HG03460 (cell line): Measurements from ENCODE around the gene TLCD3B.
"Not testable (repeated sequence)": the region's sequence is repeated elsewhere in the genome, so short reads cannot be mapped to it uniquely, and the experiment has no call there.

Experiments
- ATAC-seq: cut with Tn5 transposase; IDR thresholded peaks from one replicate; pipeline ENCODE4 v1.9.1; 2021; ENCODE audit not compliant: unreplicated experiment

The TLCD3B gene

GRCh38 chr16:30027588-30028437 lies 3.3 kb downstream of the TLCD3B start:
- ATAC-seq, result no peak

DNA sequence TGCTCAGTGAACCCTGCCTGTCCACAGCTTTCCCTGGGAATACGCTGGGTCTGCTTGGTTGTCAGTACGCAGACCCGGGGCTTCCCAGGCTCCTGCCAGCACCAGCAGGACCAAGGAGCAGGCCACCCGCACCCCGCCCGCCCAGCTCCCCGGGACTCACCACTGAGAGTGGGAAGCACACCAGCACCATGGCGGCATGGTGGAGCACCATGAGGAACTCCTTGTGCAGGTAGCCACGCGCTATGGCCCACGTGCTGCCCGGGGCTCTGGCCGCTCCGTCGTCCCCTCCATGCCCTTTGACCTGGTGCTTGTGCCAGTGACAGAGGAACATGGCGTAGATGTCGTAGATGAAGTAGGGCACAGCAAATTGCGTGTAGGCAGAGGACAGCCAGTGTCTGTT lies 4.6 kb downstream of the TLCD3B start:
- ATAC-seq, result no peak

DNA sequence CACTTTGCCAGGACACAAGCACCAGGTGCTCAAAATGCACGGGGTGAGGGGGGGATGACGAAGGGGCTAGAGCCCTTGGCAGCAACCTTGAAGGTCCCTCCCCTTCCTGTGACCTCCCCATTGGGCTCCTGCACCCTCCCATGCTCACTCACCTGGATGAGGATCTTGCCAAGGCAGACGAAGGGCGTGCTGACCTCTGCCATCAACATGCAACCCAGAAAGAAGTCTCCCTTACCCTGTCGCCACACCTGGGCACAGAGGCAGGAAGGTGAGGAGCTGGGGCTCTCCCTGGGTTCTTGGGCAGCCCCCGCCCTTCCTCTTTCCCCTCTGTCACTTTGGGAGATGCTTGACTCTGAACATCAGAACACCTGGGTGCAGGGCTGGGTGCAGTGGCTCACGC lies 5.5 kb downstream of the TLCD3B start:
- ATAC-seq, result no peak

DNA sequence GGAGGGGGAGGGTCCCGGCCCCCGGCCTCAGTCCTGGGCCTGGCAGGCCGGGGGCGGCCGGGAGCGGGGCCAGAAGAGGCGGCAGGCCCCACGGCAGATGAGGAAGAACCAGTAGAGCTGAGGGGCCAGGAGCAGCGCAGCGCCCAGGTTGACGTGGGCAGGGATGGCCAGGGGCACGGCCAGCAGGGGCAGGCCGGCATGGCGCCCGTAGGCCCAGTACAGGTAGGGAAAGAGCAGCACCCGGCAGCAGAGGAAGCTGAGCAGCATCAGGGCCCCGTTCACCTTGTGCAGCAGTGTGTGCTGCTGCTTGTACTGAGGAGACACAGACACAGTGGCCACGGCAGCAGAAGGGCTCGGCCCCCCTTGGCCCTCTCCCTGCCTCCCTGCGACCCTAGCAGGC lies 5.9 kb downstream of the TLCD3B start:
- ATAC-seq, result no peak

DNA sequence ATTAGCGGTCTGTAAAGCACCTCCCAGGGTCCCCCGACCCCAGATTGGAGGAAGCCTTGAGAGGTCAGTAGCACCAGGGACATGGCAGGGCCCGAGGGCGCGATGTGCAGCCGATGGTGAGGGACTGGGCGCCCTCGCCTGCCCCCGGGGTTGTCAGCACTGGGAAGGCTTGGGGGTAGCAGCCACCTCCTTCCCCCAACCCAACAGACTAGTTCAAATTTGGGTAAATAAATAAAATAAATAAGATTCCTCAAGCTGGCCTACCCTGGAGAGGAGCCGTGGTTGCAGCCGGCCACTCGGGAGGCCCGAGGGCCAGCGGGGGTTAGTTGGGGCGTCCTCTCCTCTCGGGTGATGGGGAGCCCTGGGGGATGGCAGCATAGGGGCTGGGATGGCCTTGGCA lies 6.6 kb downstream of the TLCD3B start:
- no peak for ATAC-seq

- ATAC-seq, result no peak
These were observed 7.5 kb downstream of the TLCD3B start for GRCh38 chr16:30023586-30023985.

- no peak for ATAC-seq
These were observed 8.2 kb downstream of the TLCD3B start, which contains the start of gene C16orf92 for GRCh38 chr16:30022887-30023286. TSS of gene C16orf92 (plus strand) at chr16:30023198. CDS start at chr16:30023341, 143 bp downstream.

GRCh38 chr16:30018731-30019158 lies 12.3 kb downstream of the TLCD3B start:
- ATAC-seq, result no peak

- ATAC-seq, result not testable (repeated sequence)
These were observed 13.1 kb downstream of the TLCD3B start for GRCh38 chr16:30017937-30018336.

- ATAC-seq, result no peak
These were observed 13.8 kb downstream of the TLCD3B start for GRCh38 chr16:30017277-30017656.

DNA sequence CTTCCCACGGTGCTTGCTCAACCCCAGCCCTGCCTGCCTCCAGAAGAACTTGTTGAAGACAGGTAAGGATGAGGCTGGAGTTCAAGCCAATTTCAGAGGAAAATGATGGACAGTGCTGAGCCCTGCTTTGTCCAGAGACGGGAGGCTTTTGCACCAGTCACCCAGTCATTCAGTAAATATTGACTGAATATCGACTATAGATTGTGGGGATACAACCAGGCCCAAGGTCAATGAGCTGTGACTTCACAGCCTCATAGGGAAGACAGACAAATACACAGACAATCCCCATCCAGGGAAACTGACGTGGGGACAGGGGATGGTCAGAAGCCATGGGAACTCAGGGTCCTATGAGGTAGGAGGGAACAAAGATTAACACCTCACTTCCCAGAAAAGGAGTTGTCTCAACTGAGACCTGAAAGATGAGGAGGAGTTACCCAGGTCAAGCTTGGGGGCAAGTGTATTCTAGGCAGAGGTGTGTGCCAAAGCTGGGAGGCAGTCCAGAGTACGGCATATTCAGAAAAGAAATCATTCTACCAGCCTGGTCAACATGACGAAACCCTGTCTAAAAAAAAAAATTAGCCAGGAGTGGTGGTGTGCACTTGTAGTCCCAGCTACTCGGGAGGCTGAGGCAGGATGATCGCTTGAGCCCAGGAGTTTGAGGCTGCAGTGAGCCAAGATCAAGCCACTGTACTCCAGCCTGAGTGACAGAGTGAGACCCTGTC lies 14.4 kb downstream of the TLCD3B start:
- no peak for ATAC-seq

GRCh38 chr16:30015450-30015849 lies 15.6 kb downstream of the TLCD3B start:
- ATAC-seq, result not testable (repeated sequence)

GRCh38 chr16:30012598-30012997 lies 18.5 kb downstream of the TLCD3B start:
- not testable (repeated sequence) for ATAC-seq

- no peak for ATAC-seq
These were observed 19.2 kb downstream of the TLCD3B start for GRCh38 chr16:30011714-30012504.

DNA sequence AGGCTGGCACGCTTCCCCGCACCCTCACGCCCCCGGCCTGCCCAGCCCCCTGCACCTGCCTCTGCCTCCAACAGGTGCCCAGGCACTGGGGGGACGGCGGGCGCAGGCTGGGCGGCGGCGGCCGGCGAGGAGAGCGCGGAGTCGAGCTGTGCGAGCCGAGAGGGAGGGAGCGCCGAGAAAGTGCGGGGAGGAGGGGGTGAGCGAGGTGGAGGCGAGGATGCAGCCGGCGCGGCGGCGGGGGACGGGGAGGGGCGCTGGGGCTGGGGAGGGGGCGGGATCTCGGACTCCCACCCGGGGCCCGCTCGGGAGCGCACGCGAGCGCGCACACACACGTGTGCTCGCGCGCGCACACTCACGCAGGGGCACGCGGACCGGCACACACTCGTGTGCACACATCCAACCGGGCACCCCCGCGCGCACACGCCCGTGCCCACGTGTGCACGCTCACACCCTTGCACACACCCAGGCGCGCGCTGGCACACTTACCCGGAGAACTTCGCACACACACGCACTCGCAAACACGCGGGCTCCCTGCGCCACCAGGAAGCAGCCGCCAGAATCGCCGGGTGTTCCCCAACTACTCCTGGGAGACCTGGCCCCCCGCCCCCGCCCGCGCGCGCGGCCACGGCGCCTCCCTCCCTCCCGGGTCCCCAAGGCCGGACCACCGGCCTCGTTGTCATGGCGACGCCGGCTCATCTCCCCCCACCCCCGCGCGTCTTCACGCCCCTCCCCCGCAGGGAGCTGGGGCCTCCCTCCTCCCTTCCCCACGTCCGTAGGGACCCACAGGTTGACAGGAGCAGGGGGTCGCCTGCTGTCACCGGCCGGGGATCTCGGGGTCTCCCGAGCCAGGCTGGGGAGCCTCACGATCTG lies 20.0 kb downstream of the TLCD3B start, which contains the start of gene DOC2A:
DOC2A (minus strand) TSS at position 184 of the 870 bp plus-strand sequence. CDS start 805 bp downstream, outside the sequence.
- no peak for ATAC-seq

DNA sequence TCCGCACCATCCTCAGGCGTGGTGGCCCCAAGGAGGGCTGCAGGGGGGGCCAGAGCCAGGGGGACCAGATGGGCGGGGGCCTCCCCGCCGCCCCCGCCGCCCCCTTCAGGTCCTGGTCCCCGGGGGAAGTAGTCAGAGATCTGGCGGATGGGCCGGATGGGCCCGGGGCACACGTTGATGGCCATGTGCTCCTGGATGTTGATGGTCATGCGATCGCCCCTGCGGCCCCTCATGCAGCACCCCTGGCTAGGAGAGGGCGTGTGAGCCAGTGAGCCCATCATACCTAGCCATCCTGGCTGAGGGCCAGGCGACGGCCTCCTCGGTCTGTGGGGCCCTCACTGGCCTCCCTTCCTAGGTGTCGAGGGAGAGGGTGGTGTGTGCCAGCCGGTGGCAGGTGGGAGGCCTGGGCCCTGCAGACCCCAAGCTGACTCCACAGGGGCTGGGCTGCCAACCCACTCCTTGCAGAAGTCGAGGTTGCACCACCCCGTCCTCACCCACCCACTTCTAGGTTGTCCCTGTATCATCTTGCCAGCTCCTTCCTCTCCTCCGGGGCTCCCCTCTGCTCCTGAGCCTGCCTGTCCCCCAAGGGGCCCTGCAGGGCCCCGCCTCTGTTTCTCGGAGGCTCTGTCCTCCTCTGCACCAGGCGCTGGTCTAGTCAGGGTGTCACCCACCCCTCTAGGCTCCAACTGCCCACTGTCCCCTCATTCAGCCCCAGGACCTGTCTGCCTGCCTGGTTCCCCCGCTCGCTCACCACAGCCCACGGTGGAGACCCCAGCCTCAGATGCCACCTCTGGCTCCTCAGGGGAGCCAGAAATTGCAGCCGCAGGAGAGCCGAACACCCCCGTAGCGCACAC lies 20.9 kb downstream of the TLCD3B start:
- no peak for ATAC-seq

GRCh38 chr16:30009085-30009862 lies 21.8 kb downstream of the TLCD3B start:
- no peak for ATAC-seq

- no peak for ATAC-seq
These were observed 23.6 kb downstream of the TLCD3B start for GRCh38 chr16:30007378-30007895.
